Activated CD8-positive, alpha-beta T cell treated with anti-CD3 and anti-CD28 coated beads for 36 hours (primary cell): ENCODE data around the gene MYLIP. TPM values are rescaled to one million over a fixed set of nuclear protein-coding genes. Genes with fewer than 3 reads are reported as not detected.
A peak's percentile ranks its signal among the peaks of the same experiment; 100 is the strongest.

Source experiments
- ATAC-seq: fragments of 200-7000 bp; cut with Tn5 transposase; one replicate; pipeline ENCODE4 v1.10.0; 2021; ENCODE audit warnings: mild to moderate bottlenecking, moderate library complexity
- CTCF ChIA-PET: fragments of 350-600 bp; sonication (Branson Sonifier 250); formaldehyde crosslinking; loops from one replicate; lab custom pipeline; 2021; ENCODE audit warnings: antibody characterized with exemption; lab: Charles Lee
- POLR2A ChIA-PET: fragments of 350-600 bp; sonication (Branson Sonifier 250); formaldehyde crosslinking; loops from one replicate; lab custom pipeline; 2021; ENCODE audit warnings: antibody characterized with exemption; lab: Charles Lee
- DNase-seq: peaks from one replicate; pipeline ENCODE4 v3.0.0-alpha.2; 2020
- H3K27ac Mint-ChIP-seq: one replicate; pipeline ENCODE4 v1.8.0; 2021; ENCODE audit warnings: mild to moderate bottlenecking, mixed read lengths
- H3K27me3 Mint-ChIP-seq: one replicate; pipeline ENCODE4 v1.8.0; 2021; ENCODE audit warnings: mixed read lengths
- H3K36me3 Mint-ChIP-seq: one replicate; pipeline ENCODE4 v1.8.0; 2021; ENCODE audit warnings: low read depth, mixed read lengths
- H3K4me1 Mint-ChIP-seq: one replicate; pipeline ENCODE4 v1.8.0; 2021; ENCODE audit warnings: low read depth, mixed read lengths
- H3K4me3 Mint-ChIP-seq: one replicate; pipeline ENCODE4 v1.8.0; 2021; ENCODE audit warnings: mild to moderate bottlenecking, moderate library complexity, mixed read lengths
- H3K9me3 Mint-ChIP-seq: one replicate; pipeline ENCODE4 v1.8.0; 2021; ENCODE audit warnings: mixed read lengths
- CTCF ChIP-seq: fragments of 200-600 bp; IDR thresholded peaks from one replicate; pipeline ENCODE4 v1.8.0; 2022; ENCODE audit warnings: antibody characterized with exemption, mild to moderate bottlenecking
- intact Hi-C: fragments of 100-400 bp; cut with micrococcal nuclease; formaldehyde crosslinking; loops from one replicate; pipeline ENCODE4 v1.10.0; 2022
- total RNA-seq, 2 experiments: library from RNA; stranded (reverse); gene quantifications; one replicate each; pipeline ENCODE4 v1.2.3, GENCODE V29; 2021

MYLIP gene
- total RNA-seq = 1 to 10 TPM; 7.7 to 8.1 TPM

- ChIA-PET CTCF (interaction anchor here (0.7 to 3.9 kb wide), 29 partner anchors 9 to 446 kb away, joined by 3 to 28 read pairs (median 5); no protein-coding TSS in a partner anchor), POLR2A (interaction anchor here (1.0 to 1.6 kb wide), 13 partner anchors 8 to 352 kb away, joined by 3 to 9 read pairs (median 3); no protein-coding TSS in a partner anchor)
- H3K9me3 Mint-ChIP-seq = no peaks in the 10 kb centered on the region
- peak within 1 kb of the TSS; percentile 88 for H3K4me3 Mint-ChIP-seq
- DNase-seq (peak; percentile 97), ATAC-seq (peak; percentile 83)
- H3K4me1 Mint-ChIP-seq = peaks cover 22% of the 10 kb centered on the region
- peak within 1 kb of the TSS; percentile 91 for H3K27ac Mint-ChIP-seq
- H3K27me3 Mint-ChIP-seq = peaks cover 3% of the 10 kb centered on the region
- intact Hi-C loops = no loop called here
- peak; percentile 60 for TF ChIP-seq CTCF
- peaks cover 18% of the 10 kb centered on the region for H3K36me3 Mint-ChIP-seq
Observed at GRCh38 chr6:16128759-16129622, at the start of gene MYLIP. TSS of gene MYLIP (plus strand) at chr6:16129086. CDS start at chr6:16129323, 237 bp downstream.

GRCh38 chr6:16079354-16079753 lies 49.5 kb upstream of the MYLIP start:
- ATAC-seq (no peak), DNase-seq (no peak)
- Mint-ChIP-seq H3K27me3 (no peaks in the 10 kb centered on the region), H3K9me3 (no peaks in the 10 kb centered on the region), H3K4me3 (no peak overlapping the region), H3K4me1 (no peaks in the 10 kb centered on the region), H3K27ac (no peak overlapping the region), H3K36me3 (no peaks in the 10 kb centered on the region)
- ChIA-PET POLR2A (no interaction called here), CTCF (no interaction called here)
- intact Hi-C loops = no loop called here
- no peak for TF ChIP-seq CTCF

- no peaks in the 10 kb centered on the region for H3K9me3 Mint-ChIP-seq
- TF ChIP-seq CTCF = no peak
- ATAC-seq = no peak
- DNase-seq = no peak
- no peaks in the 10 kb centered on the region for H3K36me3 Mint-ChIP-seq
- H3K4me1 Mint-ChIP-seq = no peaks in the 10 kb centered on the region
- H3K27ac Mint-ChIP-seq = no peak overlapping the region
- H3K4me3 Mint-ChIP-seq = no peak overlapping the region
- POLR2A ChIA-PET = no interaction called here
- CTCF ChIA-PET = no interaction called here
- H3K27me3 Mint-ChIP-seq = no peaks in the 10 kb centered on the region
- intact Hi-C loops = no loop called here
Observed at GRCh38 chr6:16080204-16080603, 48.7 kb upstream of the MYLIP start.

GRCh38 chr6:16081326-16081725 lies 47.6 kb upstream of the MYLIP start:
- intact Hi-C loops = no loop called here
- no peaks in the 10 kb centered on the region for H3K4me1 Mint-ChIP-seq
- DNase-seq = no peak
- CTCF ChIA-PET = interaction anchor here (1.2 kb wide), 1 partner anchor 102 kb away, joined by 5 read pairs; no protein-coding TSS in a partner anchor
- no peak overlapping the region for H3K4me3 Mint-ChIP-seq
- no peak for TF ChIP-seq CTCF
- no peaks in the 10 kb centered on the region for H3K9me3 Mint-ChIP-seq
- ATAC-seq = no peak
- H3K27me3 Mint-ChIP-seq = no peaks in the 10 kb centered on the region
- POLR2A ChIA-PET = no interaction called here
- H3K36me3 Mint-ChIP-seq = no peaks in the 10 kb centered on the region
- H3K27ac Mint-ChIP-seq = no peak overlapping the region

- Mint-ChIP-seq H3K27me3 (no peaks in the 10 kb centered on the region), H3K27ac (no peak overlapping the region), H3K36me3 (no peaks in the 10 kb centered on the region), H3K9me3 (no peaks in the 10 kb centered on the region), H3K4me1 (no peaks in the 10 kb centered on the region), H3K4me3 (no peak overlapping the region)
- ChIA-PET POLR2A (no interaction called here), CTCF (no interaction called here)
- intact Hi-C loops = no loop called here
- no peak for ATAC-seq
- TF ChIP-seq CTCF = no peak
- DNase-seq = no peak
Observed at GRCh38 chr6:16082361-16082760, 46.5 kb upstream of the MYLIP start.
